COLO829 (cell line): ENCODE results near the gene SAPCD2.
A peak's percentile ranks its signal among the peaks of the same experiment; 100 is the strongest.
"Not testable (repeated sequence)": the region's sequence is repeated elsewhere in the genome, so short reads cannot be mapped to it uniquely, and the experiment has no call there.

Experiments
- DNase-seq: peaks from one replicate; pipeline ENCODE4 v3.0.0; 2012; ENCODE audit warnings: low spot score

Gene SAPCD2, protein sequence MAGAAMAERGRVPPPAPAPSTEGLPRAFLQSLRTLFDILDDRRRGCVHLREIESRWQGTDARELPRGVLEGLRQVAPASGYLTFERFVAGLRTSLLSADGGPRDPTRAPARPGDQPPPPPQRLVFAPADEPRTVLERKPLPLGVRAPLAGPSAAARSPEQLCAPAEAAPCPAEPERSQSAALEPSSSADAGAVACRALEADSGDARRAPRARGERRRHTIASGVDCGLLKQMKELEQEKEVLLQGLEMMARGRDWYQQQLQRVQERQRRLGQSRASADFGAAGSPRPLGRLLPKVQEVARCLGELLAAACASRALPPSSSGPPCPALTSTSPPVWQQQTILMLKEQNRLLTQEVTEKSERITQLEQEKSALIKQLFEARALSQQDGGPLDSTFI

GRCh38 chr9:137070201-137070905 is at the start of gene SAPCD2:
Gene SAPCD2, minus strand, starts transcription at chr9:137070557. Its CDS starts 97 bp downstream, at chr9:137070460.
- DNase-seq, result peak; percentile 80

DNA sequence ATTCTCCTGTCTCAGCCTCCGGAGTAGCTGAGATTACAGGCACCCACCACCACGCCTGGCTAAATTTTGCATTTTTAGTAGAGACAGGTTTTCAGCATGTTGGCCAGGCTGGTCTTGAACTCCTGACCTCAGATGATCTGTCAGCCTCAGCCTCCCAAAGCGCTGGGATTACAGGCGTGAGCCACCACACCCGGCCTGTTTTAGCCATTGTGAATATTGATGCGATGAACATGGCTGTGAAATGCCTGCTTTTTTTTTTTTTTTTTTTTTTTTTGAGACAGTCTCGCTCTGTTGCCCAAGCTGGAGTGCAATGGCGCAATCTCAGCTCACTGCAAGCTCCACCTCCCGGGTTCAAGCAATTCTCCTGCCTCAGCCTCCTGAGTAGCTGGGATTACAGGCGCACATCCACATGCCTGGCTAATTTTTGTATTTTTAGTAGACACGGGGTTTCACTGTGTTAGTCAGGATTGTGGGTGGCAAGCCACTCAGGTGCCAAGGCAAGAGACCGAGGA is 47.8 kb upstream of the SAPCD2 start:
- DNase-seq, result not testable (repeated sequence)

GRCh38 chr9:137117269-137117731 is 46.9 kb upstream of the SAPCD2 start:
- DNase-seq, result no peak

- DNase-seq, result no peak
Observed at GRCh38 chr9:137116728-137117127, 46.4 kb upstream of the SAPCD2 start.

GRCh38 chr9:137116027-137116507 is 45.7 kb upstream of the SAPCD2 start:
- no peak for DNase-seq

DNA sequence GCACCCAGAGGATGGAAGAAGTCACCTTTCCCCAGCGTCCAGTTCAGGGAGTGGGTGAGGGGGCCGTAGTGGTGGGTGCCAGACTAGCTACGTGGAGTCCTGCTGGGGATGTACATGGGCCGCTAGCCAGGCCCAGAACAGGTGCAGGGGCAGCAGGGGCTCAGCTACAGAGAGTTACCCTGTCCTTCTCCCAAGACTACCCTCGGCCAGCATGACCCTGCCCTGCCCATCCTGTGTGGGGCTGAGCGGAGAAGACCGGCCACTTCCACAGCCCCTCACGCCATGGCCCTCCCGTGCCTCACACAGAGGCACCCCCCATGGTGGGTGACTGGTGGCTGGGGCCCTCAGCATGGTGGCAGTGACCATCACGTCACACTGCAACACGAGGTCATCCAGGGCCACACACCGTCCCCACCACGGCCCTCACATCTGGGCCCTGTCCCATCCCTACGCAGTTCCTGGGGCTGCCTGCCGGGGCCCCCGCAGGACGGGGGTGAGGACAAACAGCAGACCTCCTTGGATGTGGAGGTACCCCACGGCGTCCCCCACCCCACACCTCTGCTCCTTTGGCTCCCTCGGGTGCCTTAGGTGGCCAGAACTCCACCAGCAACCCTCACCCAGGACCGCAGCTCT is 45.2 kb upstream of the SAPCD2 start:
- DNase-seq, result no peak

DNA sequence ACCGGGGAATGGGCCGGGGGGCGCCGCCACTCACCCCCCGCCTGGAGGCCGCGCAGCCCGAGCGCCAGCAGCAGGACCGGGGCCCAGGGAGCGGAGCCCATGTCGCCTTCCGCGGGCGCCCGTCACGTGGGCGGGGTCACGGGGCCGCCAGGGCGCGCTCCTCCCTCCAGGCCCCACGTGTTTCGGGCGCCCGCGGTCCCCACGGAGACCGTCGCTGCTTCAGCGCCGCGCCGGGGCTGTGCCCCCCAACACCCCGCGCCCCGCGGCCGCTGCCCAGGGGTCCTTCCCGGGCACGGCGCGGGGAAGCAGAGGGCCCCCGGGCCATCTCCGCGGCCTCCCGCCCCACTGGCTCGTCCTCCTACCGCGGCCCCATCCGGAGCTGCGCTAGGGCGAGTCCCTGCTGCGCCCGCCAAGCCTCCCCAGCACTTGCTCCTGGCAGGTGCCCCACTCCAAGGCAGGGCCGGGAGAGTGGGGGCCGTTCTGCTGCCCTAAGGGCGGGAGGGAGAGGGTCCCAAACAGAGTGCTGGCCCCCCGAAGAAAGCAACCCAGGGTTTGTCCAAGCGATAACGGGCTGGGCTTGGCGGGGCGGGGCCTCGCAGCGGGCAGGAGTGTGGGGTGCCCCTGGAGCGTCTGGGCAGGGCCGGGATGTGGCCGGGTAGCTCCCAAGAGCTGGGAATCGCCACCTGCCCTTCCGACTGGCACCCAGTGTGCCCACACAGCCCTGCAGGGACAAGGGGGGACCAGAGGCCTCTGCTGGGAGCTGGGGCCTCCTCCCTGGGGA is 44.4 kb upstream of the SAPCD2 start, which contains the start of gene DPP7:
TSS of gene DPP7 (minus strand) at position 121 of the 781 bp plus-strand sequence. CDS start at position 101, 20 bp downstream.
- peak; percentile 61 for DNase-seq

DNA sequence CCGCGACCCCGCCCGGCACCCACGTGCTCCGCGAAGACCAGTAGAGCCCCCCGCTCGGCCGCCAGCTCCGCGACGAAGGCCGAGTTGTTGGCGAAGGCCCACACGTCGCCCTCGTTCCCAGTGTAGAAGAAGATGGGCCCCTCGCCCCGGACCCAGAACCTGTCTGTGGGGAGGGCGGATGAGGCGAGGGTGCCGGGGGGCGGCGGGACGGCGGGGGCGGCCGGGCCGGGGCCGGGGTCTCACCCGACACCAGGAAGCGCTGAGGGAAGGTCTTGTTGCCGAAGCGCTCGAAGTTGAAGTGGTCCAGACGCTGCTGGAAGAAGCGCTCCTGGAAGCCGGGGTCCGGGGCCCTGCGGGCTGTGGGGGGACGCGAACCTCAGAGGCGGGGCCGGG is 43.9 kb upstream of the SAPCD2 start:
- no peak for DNase-seq

DNA sequence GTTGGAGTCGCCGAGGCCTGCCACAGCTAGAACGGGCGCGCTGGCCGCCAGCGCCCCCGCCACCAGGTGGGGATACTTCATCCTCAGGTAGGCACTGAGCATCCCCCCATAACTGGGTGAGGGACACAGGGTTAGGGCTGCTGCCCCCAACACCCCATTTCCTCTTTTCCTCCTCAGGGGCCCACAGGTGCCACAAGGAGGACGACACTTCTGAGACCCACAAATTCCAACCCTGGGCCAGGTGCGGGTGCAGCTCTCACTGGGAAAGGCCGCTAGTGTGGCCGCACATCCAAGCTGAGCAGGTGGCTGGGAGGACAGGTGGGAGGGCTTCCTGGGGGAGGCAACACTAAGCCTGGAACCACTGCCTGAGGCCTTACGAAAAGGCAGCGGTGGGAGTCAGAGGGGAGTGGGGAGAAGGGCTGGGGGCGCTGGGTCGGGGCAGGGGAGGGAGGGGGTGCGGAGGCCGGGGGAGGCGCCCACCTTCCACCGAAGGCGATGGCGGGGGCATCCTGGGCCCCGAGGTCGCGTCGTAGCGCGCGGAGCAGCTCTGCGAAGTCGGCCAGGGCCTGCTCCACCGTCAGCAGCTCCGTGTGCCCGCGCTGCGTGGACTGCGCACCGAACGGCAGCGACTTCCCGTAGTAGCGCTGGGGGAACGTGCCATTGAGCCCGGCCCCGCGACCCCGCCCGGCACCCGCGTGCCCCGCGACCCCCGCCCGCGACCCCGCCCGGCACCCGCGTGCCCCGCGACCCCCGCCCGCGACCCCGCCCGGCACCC is 43.2 kb upstream of the SAPCD2 start:
- DNase-seq, result no peak

DNA sequence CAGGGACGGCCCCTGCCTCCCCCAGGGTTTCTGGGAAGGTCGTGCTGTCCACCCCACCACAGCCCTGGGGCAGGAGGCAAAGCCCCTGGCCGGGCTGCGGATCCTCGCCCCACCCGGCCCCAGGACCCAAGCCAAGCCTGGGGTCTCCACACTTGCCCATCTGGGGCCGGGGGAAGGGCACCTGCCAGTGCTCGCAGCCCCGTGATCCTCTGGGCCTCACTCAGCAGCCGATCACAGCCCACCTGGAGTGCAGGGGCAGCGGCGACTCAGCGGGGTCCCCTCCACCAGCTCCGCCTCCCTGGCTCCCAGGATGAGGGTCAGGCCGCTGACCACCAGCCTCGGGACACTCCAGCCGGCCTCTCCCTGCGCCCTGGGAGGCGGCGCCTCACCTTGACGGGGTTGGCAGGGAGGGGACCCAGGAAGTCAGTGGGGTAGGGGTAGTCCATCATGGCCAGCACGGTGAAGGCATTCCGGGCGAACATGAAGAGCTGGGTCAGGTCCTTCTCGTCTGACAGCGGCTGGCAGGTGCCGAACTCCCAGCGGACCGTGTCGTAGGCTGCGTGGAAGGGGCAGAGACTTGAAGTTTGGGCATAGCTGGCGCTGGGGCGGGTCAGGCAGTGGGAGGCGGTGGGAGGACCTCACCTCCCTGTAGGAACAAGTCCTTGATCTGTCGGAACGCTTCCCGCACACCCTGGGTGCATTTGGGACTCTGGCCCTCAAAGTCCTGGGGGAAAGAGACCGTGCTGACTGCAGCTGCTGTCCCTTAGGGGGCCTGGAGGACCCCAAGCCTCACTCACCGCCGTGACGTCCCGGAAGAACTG is 42.4 kb upstream of the SAPCD2 start:
- no peak for DNase-seq

GRCh38 chr9:137111788-137112563 is 41.6 kb upstream of the SAPCD2 start:
- no peak for DNase-seq

DNA sequence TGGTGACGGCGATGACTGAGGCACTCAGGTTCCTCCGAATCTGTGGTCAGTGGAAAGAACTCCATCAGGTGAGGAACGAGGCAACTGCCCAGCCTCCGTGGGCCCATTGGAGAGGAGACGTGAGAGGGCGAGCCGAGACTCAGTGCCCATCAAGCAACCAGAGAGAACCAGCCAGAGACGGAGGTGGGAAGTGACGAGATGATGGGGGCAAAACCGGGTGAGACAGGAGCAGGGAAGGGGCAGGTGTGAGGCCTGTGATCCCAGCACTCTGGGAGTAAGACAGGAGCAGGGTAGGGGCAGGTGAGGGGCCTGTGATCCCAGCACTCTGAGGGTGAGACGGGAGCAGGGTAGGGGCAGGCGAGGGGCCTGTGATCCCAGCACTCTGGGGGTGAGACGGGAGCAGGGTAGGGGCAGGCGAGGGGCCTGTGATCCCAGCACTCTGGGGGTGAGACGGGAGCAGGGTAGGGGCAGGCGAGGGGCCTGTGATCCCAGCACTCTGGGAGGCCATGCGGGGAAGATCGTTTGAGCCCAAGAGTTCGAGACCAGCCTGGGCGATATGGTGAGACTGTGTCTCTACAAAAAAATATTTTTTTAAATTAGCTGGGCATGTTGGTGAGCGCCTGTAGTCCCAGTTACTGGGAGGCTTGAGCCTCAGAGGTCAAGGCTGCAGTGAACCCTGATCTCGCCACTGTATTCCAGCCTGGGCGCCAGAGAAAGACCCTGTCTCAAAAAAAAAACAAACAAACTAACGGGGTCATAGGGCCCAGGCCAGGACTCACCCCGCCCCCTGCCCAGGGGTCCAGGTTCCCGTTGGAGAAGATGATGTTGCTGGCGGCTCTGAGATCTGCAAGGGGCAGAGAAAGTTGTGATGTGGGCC is 40.8 kb upstream of the SAPCD2 start:
- DNase-seq, result no peak

- no peak for DNase-seq
Observed at GRCh38 chr9:137110147-137110910, 40.0 kb upstream of the SAPCD2 start.

DNA sequence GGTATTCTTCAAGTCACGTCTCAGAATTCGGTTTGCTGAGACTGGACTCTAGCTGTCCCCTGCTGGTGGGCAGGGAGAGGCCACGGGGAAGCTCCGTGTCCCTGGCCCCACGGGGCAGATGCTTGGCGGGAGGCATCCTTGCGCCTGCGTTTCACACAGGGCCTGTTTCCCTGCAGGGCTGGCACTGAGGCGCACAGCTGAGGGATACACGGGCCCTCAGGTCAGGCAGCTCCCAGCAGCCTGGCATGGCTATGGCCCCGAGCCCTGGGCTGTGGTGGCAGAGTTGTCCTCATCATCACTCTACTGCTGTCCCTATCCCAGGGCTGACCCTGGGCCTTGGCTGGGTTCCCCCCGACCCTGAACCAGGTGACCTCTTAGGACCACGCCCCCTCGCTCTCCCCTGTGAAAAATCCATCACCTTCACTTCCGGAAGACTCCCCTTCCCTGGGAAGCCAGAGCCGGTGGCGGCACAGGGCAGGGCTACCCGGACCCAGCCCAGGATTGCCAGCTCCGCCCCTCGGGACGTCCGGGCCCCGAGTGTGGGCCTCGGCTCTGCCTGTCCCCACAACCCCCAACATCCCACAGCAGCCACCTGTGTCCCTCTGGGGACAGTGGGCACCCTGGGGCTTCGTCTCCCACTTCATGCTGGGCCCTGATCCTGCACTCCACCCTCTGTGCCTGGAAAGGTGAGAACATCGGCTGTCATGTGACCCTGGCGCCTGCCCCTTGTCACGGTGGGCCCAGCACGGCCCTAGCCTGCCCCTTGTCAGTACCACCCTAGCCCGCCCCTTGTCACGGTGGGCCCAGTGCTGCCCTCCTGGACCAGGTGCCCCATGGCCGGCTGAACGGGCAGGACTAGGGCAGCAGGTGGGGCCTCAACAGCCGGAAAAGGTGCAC is 39.1 kb upstream of the SAPCD2 start:
- no peak for DNase-seq

- no peak for DNase-seq
Observed at GRCh38 chr9:137108608-137109249, 38.4 kb upstream of the SAPCD2 start.

- DNase-seq, result no peak
Observed at GRCh38 chr9:137107982-137108381, 37.6 kb upstream of the SAPCD2 start.
